Mesodermal cell (in vitro differentiated cells): ENCODE measurements around the gene RNF150.

Experiments
- H3K27ac ChIP-seq: 2 replicates; pipeline ENCODE4 v1.7.0; 2013; ENCODE audit warnings: mild to moderate bottlenecking, low read depth, low read length, moderate library complexity; ENCODE audit not compliant: severe bottlenecking
- H3K36me3 ChIP-seq: 2 replicates; pipeline ENCODE4 v1.7.1; 2013; ENCODE audit warnings: mild to moderate bottlenecking, low read length, moderate library complexity; ENCODE audit not compliant: control insufficient read depth, insufficient read depth
- H3K4me1 ChIP-seq: one replicate; pipeline ENCODE4 v1.7.1; 2013; ENCODE audit warnings: mild to moderate bottlenecking, low read length; ENCODE audit not compliant: insufficient read depth, control insufficient read depth, poor library complexity, severe bottlenecking
- H3K4me3 ChIP-seq: 2 replicates; pipeline ENCODE4 v1.7.0; 2013; ENCODE audit warnings: low read length, control low read depth, mild to moderate bottlenecking; ENCODE audit not compliant: insufficient read depth, poor library complexity, severe bottlenecking; ENCODE audit errors: extremely low read depth
- H3K9me3 ChIP-seq: 2 replicates; pipeline ENCODE4 v1.7.1; 2013; ENCODE audit warnings: mild to moderate bottlenecking, low read length, moderate library complexity; ENCODE audit not compliant: control insufficient read depth
- WGBS, 2 experiments: methylation state at CpG; one replicate each; pipeline ENCODE4 v1.1.5; 2013; ENCODE audit warnings: missing lambda C conversion rate in 2 of 2; ENCODE audit not compliant: insufficient coverage in 2 of 2; 5-methylcytosine and 5-hydroxymethylcytosine counted together

RNF150 gene

DNA sequence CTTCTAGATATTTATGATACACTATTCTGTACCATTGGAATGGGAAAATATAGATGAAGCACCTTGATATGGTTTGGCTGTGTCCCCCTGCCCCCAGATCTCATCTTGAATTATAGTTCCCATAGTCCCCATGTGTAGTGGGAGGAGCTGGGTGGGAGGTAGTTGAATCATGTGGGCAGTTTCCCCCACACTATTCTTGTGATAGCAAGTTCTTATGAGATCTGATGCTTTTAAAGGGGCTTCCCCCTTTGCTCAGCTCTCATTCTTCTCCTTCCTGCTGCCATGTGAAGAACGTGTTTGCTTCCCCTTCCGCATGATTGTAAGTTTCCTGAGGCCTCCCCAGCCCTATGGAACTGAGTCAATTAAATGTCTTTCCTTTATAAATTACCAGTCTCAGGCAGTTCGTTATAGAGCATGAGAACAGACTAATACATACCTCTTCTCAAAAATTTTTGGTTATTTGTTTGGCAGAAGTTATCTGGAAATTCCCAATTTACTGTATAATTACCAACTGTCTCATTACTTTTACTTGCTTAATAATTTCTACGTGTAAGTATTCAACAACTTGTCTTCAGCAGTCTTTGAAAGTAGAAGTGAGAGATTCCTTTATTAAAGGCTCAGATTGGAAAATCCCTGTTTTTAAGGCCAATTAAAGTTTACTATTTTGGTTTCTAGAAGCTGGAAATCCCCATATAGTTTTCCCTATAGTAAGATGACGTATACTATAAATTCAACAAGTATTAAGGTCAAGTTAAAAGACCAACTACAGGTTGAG, 152.7 kb downstream of the RNF150 start:
- WGBS, 2 experiments: 100% methylated on average over 1 of the region's 5 CpGs; no CpG with 5 or more reads in 1 of the 2 experiments
- H3K27ac ChIP-seq: no peak overlapping the region
- no peaks in the 10 kb centered on the region for H3K36me3 ChIP-seq
- H3K4me3 ChIP-seq: no peak overlapping the region
- H3K4me1 ChIP-seq: no peaks in the 10 kb centered on the region
- H3K9me3 ChIP-seq: no peaks in the 10 kb centered on the region

DNA sequence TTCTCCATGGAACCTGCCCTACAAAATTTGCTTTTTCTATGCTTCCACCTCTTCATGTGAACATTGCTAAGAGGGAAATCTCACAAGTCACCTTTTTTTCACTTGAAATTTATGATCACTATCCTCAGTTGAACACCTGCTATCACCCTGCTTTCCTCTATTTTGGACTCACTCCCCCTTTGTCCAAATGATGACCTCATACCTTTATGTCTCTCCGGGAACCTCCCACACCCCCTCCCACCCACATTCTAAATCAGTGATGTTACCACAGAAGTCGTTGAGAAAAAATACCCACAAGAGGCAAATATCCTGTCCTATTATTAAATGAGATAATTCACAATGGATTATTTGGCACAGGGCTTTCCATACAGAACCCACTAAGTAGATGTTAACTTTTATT, 156.5 kb downstream of the RNF150 start:
- Histone ChIP-seq H3K4me3 (no peak overlapping the region), H3K4me1 (no peaks in the 10 kb centered on the region), H3K27ac (no peak overlapping the region), H3K9me3 (no peaks in the 10 kb centered on the region), H3K36me3 (no peaks in the 10 kb centered on the region)
- WGBS, 2 experiments: 83 to 100% methylated on average over 1 to 2 of the region's 2 CpGs

DNA sequence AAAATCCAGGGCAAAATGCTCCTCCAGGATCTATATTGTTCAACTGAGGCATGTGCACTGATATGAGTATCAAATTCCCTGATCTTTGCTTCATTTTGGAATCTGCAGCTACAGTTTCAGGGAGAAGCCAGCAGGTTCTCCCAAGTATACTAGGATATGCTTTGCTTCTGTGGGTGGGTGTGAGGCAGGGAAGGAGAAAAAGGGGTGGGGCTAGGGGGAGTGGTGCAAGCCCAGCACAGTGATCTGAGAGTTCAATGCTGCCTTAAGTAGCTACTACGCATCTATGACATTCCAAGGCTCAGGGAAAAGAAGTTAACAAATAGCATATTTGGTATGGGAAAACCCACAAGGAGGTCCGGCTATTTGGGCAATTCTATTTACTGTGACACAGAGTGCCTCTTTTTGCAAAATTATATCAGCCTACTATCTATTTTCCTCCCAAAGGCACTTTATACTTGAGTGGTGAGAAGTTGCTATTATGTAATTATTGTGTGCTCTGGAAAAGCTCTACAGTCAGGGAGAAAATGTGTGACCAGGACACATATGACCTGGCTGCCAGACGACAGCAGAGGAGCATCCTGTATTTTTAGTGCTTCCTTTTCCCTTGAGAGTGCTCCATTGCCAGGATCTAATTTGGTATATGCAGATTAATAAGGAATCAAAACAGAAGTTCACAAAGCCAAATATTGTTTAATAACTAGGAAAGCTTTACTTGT, 162.0 kb downstream of the RNF150 start:
- H3K36me3 ChIP-seq: no peaks in the 10 kb centered on the region
- no peaks in the 10 kb centered on the region for H3K9me3 ChIP-seq
- no peaks in the 10 kb centered on the region for H3K4me1 ChIP-seq
- no peak overlapping the region for H3K4me3 ChIP-seq
- no peak overlapping the region for H3K27ac ChIP-seq
- 75 to 83% methylated on average over 2 of the region's 3 CpGs for WGBS, 2 experiments

DNA sequence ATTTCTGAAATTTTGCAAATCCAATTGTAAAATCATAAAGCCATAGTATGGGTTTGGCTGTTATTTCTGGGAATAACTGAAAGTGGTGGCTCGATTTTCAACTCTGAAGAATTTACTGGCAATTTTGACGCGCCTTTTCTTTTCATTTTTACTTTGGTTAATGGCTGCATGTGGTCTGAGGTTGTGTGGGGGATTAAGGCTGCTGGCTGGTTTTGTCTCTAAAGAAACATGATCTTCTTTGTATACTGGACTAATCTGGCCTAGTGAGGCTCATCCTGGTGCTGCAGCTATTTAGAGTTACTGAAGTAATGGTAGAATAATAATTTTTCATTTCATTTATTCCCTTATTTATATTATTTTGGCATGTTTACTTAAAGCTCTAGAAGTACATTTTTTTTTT, 164.0 kb downstream of the RNF150 start:
- Histone ChIP-seq H3K9me3 (no peaks in the 10 kb centered on the region), H3K27ac (no peak overlapping the region), H3K4me1 (no peaks in the 10 kb centered on the region), H3K4me3 (no peak overlapping the region), H3K36me3 (no peaks in the 10 kb centered on the region)
- 96 to 100% methylated on average over 1 to 3 of the region's 3 CpGs for WGBS, 2 experiments

DNA sequence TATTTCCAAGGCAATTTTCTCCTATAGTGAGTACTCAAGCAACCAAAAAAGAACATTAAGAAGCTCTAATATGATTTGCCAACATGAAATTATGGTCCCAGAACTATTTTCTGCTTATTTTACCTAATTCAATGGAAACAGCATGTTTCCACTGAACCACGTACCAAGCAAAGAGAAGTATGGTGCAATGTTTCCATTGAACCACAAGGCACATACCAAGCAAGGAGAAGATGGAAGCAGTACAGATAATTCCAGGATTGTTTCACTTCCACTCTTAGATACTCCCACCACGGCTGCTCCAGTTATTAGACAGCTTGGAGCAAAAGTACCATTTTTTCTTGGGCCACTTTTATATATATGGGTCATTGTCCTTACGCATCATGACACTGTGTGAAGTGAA, 164.9 kb downstream of the RNF150 start:
- H3K27ac ChIP-seq: no peak overlapping the region
- H3K4me1 ChIP-seq: no peaks in the 10 kb centered on the region

DNA sequence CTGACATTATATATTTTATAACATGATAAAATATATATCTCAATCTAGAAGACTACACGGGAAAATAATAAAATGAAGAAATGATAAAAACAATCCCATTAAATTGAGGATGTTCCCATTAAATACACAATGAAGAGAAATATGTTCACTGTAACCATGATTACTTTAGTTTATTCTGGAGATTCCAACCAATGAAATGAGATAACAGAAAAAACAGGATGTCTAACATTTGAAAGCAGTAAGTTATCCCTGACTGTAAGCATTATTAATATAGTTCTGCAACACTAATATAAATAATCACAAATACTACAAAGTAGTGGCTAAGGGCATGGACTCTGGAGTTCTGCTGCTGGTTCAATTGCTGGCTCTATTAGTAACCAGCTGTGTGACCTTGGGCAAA, 169.4 kb downstream of the RNF150 start:
- no peaks in the 10 kb centered on the region for H3K36me3 ChIP-seq
- no peaks in the 10 kb centered on the region for H3K4me1 ChIP-seq
- no peaks in the 10 kb centered on the region for H3K9me3 ChIP-seq
- WGBS, 2 experiments: no CpG with 5 or more reads among the region's 1 CpG
- H3K27ac ChIP-seq: no peak overlapping the region
- no peak overlapping the region for H3K4me3 ChIP-seq

More for the DNA sequence above, 164.9 kb downstream of the RNF150 start:
- Histone ChIP-seq H3K4me3 (no peak overlapping the region), H3K36me3 (no peaks in the 10 kb centered on the region), H3K9me3 (no peaks in the 10 kb centered on the region)
- WGBS, 2 experiments: no CpG with 5 or more reads among the region's 3 CpGs

DNA sequence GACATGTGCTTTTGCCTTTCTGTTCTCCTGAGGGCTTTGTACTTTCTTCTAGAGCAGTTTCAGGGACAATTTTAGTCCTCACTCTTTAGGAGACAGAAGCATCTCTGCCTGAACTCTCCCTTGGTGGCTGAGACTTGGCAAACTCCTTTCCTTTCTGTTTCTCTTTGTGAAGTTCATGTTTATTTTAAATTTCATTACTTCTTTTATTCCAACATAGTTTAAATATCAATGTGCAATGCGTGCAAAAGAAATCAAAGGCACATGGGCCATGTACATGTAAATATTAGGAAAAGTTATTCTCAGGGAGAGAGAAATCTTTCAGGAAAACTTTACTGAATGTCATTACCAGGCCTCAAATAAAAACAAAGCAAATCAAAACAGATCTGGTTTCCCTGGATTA, 177.6 kb downstream of the RNF150 start:
- H3K36me3 ChIP-seq: no peaks in the 10 kb centered on the region
- no peaks in the 10 kb centered on the region for H3K9me3 ChIP-seq
- no CpG with 5 or more reads among the region's 1 CpG for WGBS, 2 experiments
- H3K4me1 ChIP-seq: no peaks in the 10 kb centered on the region
- H3K4me3 ChIP-seq: no peak overlapping the region
- no peak overlapping the region for H3K27ac ChIP-seq

DNA sequence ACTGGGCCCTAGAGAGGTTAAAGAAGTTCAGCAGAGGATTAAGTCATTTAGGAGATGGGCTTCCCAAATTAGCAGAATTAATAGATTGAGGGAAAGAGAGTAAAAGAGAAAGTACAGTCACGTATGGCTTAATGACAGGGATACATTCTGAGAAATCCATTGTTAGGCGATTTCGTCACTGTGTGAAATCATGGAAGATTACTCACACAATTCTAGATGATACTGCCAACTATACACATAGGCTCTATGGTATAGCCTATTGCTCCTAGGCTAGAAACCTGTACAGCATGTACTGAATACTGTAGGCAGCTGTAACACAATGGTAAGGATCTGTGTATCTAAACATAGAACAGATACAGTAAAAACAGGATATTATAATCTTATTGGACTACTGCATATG, 180.6 kb downstream of the RNF150 start:
- H3K4me1 ChIP-seq: no peaks in the 10 kb centered on the region
- H3K9me3 ChIP-seq: no peaks in the 10 kb centered on the region
- WGBS, 2 experiments: 91 to 100% methylated on average over 1 to 3 of the region's 3 CpGs
- H3K36me3 ChIP-seq: no peaks in the 10 kb centered on the region
- H3K4me3 ChIP-seq: no peak overlapping the region
- no peak overlapping the region for H3K27ac ChIP-seq

DNA sequence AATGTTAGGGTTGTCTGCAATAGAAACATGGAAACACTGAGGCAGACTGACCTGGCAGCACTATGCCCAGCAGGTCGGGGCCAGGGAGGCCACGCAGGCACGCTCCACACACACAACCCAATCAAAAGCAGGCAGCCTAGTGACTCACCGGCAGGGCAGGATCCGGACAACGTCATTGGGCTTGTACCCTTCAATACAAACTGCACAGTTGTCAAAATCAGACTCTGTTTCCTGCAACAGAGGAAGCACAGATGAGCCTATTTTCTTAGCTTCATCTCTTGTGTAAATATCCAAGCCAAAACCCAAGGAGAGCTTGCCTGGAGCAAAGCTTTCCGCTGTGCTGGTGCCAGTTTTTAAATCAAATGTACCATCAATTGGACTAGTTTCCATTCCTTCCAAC, 185.8 kb downstream of the RNF150 start:
- Histone ChIP-seq H3K36me3 (no peaks in the 10 kb centered on the region), H3K4me1 (no peaks in the 10 kb centered on the region), H3K4me3 (no peak overlapping the region), H3K9me3 (no peaks in the 10 kb centered on the region), H3K27ac (no peak overlapping the region)
- 89 to 100% methylated on average over 3 to 6 of the region's 7 CpGs for WGBS, 2 experiments

DNA sequence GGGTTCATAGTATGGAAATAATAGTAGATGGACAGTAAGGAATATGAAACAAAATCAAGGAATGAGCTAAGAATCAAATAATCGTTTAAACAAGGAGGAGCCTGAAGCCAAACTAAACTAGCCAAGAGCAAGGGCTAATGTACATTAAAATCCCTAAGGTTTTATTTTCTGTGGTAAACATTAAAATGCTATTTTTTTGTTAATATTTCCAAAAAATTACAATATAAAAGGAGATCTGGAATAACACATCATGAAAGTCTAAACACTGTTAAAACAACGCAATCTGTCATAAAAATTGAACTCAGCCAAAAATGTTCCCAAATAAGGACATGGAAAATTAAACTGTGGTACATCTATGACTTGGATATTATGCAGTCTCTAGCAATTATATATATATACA, 188.2 kb downstream of the RNF150 start:
- H3K36me3 ChIP-seq: no peaks in the 10 kb centered on the region
- H3K9me3 ChIP-seq: no peaks in the 10 kb centered on the region

DNA sequence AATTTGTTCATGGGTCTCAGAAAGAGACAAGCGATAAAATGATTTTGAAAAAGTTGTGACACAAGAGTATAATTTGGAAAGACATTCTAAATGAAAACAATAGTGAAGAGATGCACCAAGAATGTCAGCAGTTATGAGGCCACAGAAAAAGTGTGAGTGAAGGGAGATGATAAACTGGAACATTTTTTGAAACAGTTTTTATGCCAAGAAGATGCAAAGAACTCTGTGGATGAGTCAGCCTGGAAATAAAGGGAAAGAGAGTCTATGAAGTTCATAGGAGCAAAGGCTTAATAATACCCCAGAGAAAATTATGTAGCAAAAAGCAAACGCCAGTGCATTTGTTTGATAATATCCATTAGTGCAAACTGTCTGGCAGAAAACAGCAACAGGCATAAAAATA, 188.7 kb downstream of the RNF150 start:
- no peaks in the 10 kb centered on the region for H3K4me1 ChIP-seq
- H3K27ac ChIP-seq: no peak overlapping the region
- WGBS, 2 experiments: 86% methylated on average over 1 to 2 of the region's 2 CpGs
- H3K9me3 ChIP-seq: no peaks in the 10 kb centered on the region
- H3K36me3 ChIP-seq: no peaks in the 10 kb centered on the region
- no peak overlapping the region for H3K4me3 ChIP-seq

More for the DNA sequence above, 188.2 kb downstream of the RNF150 start:
- Histone ChIP-seq H3K4me1 (no peaks in the 10 kb centered on the region), H3K27ac (no peak overlapping the region), H3K4me3 (no peak overlapping the region)
- WGBS, 2 experiments: 60% methylated on average over 1 of the region's 2 CpGs; no CpG with 5 or more reads in 1 of the 2 experiments
